ENCODE results near the gene KLK15.

The KLK15 gene

DNA sequence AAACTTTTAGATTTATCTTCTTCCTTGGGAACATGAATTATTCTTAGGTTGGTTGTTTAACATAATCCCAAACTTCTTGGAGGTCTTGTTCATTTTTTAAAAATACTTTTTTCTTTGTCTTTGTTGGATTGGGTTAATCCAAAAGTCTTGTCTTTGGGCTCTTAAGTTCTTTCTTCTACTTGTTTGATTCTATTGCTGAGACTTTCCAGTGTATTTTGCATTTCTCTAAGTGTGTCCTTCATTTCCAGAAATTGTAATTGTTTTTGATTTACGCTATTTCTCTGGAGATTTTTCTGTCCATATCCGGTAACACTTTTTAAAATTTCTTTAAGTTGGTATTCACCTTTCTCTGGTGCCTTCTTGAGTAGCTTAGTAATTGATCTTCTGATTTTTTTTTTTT lies 9.8 kb upstream of the KLK15 start:
- no peak for DNase-seq

DNA sequence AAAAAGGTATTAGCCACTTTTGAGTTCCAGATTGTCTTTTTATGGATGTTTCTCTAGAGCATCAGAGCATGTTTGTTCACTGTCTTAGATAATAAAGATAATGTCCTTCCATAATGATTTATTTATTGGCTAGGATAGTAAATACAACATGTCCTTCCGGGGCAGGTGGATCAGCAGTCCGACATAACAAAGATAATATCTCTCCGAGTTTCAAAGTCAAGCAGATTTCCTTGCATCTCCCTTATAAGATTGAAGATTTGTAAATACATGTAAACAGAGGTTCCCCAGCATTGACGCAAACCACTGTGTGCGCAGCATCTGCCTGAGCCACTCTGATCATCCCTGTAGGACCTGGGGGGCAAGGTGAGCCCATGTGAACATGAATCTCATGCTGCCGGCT lies 8.8 kb upstream of the KLK15 start:
- no peak for DNase-seq

DNA sequence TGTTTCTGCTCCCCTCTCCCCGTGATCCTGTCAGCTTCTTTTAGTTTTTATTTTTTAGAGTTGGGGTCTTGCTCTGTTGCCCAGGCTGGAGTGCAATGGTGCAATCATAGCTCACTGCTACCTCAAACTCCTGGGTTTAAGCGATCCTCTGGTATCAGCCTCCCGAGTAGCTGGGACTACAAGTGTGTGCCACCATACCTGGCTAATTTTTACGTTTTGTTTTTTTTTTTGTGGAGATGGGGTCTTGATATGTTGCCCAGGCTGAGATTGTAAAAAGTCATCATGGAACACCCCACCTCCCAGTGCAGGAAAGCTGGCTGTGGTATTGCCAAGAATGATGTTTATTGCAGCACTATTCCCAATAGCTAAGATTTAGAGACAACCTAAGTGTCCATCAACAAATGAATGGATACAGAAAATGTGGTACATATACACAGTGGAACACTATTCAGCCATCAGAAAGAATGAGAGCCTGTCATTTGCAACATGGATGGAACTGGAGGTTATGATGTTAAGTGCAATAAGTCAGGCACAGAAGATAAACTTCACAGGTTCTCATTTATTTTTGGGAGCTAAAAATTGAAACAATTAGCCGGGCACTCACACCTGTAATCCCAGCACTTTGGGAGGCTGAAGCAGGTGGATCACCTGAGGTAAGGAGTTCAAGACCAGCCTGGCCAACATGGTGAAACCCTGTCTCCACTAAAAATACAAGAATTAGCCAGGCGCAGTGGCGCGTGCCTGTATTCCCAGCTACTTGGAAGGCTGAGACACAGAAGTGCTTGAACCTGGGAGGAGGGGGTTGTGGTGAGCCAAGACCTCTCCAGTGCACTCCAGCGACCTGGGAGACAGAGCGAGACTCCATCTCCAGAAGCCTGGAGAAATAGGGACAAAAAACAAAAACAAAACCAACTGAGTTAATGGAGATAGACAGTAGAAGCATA lies 6.6 kb upstream of the KLK15 start:
- DNase-seq, result no peak

DNA sequence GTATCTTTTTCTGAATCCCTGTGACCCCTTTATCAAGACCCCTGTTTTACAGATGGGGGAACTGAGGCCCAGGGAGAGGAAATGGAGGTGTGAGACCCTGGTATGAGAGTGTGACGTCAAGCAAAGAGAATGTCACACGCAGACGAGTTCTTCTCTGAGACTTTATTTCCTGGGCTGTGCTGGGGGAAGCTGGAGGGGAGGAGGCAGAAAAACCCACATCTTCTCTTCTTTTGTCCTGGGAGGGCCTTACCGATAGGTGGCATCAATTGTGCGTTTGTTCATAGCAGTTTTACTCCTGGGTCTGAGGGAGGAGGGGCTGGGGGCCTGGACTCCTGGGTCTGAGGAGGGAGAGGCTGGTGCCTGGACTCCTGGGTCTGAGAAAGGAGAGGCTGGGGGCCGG lies 4.9 kb upstream of the KLK15 start:
- DNase-seq, result peak in 1 of 5 experiments; percentile 57

DNA sequence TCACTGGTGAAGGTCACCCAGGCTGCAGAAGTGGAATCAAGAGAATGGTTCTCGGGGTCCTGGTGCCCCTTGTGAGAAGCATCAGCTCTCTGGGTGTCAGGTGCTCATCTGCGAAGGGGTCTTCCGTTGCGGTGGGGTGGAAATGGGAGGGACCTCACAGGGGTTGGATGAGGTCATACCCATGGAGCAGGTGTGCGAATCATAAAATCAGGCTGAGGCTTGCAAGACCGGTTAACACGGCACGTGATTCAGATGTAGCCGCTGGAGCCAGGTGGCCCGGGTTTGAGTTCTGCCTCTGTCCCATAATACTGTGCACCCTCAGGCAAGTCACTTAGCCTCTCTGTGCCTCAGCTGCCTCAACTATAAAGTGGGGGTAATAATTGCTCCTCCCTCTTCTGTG lies 3.9 kb upstream of the KLK15 start:
- no peak for DNase-seq

DNA sequence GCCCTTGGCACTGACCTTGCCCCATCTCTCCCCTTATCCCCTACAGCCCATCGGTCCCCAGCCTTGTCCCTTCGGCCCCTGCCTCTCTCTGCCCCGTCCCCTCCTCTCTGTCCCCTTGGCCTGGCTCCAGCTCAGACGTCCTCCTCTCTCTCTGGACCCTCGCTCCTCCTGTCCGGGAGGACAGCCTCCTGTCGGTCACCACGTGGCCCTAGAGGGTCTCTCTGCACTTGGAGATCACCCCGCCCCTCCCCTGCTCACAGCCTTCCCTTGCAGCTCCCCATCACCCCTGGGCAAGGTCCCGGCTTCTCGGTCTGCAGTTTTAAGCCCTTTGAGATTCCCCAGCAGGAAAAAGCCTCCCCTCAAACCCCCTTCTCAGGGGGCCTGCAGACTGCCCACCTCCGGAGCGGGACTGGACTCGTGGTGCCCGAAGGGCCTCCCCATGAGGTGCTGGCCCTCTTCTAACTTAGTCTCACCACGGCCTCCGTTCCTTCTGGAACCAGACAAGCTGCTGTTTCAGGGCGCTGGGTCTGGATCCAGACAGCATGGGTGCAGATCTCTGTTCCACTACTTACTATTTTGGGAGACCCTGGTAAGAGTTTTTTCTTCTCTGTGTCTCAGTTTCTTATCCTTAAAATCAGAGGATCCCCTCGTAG lies 3.3 kb upstream of the KLK15 start:
- DNase-seq, result no peak

DNA sequence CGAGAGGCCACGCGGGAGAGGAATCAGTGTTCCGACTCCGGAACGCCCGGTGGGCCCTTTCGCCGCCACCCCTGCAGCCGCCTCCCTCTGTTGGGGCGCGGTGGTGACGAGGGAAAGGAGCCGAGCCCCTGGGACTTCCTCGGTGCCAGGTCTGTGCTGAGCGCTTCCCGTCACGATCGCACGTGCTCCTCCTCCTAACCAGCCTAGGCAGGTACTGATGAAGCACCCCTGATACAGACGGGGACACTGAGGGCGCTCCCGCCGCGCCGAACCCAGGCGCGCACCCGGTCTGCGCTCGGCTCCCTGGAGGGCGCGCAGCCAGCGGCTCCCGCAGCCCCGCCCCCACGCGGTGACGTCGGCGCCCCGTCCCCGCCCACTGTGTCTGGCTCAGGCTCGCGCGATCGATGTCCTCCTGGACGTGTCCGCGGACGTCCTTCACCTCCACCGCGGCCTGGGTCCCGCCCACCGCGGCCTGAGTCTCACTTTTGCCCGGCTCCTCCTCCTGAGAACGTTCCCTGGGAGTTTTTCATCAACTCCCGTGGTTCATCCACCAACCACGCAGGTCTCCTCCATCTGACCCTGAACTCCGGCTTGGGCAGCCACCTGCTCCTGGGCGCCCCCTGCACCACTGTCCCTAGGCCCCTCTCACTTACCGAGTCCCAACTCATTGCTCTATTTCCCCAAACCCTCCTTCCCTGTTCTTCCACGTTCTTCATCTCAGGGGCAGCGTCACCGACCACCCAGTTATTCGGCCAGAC lies 2.6 kb upstream of the KLK15 start:
- DNase-seq, result peak; percentile 12 to 78 (median 56)

DNA sequence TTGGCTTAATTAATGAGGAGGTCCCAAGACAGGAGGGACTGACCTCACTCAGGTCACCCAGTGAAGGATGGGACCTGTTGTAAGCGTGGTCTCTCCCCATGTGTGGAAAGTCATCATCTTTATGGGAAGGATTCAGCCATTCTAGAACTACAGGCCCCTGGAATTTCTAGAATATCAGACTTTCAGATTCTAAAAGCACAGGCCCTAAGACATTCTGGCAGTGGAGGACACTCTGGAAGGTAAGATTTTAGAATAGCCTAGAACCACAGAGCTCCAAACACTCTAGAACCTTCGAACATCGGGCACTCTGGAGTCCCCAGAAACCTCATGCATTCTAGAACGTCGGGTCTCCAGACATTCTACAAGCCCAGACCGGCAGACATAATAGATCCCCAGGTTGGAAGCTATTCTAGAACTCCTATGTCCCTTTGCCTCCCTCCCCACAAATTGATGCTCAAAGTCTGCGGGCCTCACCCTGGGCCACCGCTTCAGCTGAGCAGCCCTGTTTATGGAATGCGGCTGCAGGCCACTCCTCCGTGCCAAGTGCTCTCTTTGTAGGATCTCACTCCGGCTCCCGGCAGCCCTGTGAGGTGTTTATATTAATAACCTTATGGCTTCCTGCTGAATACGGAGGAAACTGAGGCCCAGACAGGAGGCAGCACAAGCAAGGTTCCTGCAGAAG lies 1.9 kb upstream of the KLK15 start:
- DNase-seq, result no peak

DNA sequence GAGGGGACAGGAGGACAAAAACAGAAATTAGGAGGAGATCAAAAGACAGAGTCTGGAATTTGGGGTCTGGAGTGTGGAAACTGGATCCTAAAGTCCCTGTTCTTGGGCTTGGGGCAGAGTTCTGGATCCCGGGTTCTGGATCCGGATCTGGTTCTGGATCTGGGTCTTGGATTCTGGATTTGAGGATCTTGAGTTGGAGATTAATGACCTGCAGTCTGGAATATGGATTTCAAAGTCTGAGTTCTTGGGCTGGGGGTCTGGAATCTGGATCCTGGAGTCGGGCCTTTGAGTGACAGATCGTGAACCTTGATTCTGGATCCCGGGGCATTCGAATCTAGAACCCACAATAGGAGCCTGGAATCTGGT lies 411 bp upstream of the KLK15 start:
- DNase-seq, result no peak

DNA sequence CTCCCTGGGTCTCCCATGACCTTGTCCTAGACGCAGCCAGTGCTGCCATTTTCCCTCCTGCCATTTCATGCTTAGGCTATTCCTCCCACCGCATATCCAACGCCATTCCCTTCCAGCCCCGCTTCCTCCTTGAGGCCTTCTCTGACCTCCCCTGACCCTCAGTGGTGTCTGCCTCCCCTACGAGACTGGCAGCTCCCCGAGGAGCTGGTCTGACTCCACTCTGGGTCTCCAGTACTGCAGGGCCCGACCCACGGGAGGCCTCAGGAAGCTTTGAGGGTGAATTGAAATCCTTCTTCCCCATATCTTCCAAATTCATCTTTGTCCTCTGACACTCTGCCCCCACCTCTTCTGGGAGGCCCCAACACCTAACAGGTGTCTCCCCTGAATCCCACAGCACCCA lies 708 bp downstream of the KLK15 start:
- DNase-seq, result no peak

DNA sequence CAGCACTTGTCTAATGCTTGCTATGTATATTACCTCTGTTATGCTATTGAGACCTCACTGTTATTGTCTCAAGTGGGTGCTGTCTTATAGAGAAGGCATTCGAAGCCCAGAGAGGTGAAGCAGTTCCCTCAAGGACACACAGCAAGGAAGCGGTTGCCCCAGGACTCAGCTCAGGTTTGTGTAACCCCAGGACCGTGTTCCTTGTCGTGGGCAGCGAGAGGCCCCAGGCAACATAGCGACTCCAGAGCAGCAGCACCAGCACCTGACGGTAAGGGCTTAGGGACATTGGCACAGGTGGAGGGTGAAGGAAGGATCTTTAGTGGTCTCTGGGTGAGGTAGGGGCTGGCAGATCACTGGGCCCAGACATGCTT lies 2.4 kb downstream of the KLK15 start:
- no peak for DNase-seq

DNA sequence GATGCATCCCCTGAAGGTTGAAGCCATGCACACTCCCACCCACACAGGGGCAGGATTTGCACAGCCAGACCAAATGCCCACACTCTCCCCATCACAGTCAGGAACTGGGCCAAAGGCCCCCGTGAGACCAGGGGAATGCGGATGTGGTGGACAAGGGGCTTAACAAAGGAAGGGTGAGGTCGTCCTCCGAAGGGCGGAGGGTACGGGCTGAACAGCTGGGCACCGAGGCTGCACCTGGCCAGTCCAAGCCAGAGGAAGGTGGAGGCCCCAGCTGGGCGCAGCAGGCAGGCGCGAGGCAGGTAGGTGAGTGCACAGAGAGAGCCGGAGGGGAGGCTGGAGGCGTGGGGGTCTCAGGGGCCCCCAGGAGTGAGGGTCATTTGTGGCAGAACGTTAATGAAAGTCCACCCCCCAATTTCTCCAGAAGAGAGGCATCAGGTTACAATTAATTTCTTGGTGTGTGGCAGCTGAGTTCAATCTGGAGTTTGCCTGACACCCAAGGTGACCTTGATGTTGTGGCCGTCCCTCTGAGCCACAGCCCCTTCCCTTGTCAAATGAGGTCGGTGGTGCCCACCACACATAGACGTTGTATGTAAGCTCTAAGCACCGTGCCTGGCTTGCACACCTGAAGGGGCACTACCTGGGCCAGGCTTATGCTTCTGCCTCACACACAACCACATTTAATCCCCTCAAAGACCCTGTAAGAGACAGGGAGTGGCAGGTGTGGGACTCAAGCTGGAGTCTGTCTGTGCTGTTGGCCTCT lies 2.9 kb downstream of the KLK15 start:
- DNase-seq, result no peak

DNA sequence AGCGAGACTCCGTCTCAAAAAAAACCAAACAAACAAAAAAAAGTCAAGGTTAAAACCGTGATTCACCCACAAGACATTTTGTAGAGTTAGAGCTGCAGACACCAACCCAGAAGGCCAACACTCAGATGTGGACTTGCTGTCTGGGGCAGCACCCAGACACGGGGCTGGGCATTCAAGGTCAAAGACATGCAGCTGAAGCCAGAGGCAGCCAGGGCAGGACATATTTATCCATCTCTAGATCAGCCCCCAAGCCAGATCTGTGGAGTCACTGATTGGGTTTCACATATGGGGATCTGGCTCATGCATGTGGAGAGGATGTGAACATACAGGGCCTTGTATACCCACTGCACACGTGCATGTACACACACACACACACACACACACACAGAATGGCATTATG lies 3.6 kb downstream of the KLK15 start:
- no peak for DNase-seq

DNA sequence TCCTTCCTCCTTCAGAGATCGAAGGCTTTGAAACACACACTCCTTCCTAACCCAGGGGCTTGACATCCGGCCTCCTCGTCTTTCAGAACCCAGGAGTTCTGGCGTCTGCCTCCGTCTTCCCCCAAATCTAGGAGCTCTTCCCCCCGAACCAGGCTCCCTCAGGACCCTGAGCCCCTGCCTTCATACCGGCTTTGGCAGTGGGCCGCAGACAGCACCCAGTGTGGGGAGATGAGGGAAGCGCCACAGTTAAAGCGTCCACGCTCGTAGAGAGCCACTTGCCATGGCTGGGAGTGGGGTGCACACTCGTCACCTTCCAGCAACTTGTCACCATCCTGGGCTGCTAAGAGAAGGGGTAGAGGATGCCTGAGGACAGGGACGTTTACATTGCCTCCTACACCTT lies 5.9 kb downstream of the KLK15 start:
- no peak for DNase-seq

DNA sequence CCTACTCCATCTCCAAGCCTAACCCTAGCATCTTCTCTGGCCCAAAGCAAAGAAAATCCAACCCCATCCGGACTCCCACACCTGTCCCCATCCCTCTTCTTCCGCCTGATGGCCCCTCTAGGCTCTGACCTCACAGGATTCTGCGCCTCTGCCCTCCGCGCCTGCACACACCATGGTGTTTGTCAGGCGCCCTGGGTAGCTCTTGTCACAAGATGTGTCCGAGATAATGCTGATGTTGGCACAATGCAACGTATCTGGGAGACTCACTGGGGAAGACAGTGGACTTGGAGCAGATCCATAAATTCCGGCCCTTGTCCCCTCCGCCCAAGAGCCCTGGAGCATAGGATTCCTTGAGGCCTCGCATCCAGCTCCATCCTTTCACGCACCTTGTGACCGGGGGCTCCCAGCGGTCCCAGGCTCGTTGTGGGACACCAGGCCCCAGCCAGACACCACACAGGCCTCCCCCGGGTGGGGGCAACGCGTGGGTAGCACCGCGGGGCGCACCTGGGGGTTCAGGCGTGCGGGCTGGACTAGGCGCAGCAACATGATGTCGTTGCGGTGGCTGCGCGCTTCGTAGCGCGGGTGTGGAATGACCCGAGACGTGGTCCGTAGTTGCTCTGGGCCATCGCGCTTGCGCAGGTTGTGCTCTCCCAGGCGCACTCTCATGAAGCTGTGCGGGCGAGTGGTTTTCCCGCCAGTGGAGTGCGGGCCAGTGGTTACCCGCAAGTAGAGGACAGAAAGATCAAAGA lies 6.7 kb downstream of the KLK15 start:
- no peak for DNase-seq

DNA sequence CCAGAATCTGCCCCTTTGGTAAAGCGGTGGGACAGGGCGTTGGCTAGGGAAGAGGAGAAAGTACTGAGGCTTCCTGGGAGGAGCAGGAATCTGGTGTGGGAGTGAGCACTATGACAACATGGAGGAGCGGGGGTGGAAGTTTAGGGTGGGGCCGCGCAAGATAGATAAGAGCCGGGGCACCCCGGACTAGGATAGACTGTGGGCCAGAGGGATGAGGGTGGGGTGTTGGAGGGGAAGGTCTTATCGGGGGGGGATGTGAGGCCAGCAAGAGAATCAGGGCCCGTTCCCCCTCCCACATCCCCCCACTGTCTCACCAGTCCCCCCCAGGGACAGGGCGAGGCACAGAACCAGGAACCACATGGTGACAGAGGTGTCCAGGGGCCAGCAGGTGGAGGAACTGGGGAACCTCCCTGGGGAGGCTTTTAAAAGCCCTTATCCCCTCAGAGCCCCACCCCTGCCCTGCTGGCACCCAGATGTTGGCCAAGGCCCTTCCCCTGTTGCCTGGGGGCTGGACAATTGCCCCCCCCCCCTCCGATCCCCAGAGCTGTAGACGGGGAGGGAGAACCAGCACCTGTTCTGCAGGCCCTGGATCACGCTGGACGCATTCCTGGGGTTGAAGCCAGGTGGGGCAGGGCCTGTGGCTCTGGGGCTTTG lies 9.9 kb downstream of the KLK15 start, which contains the start of gene KLK1:
Gene KLK1, minus strand, starts transcription at position 399 of the 654 bp plus-strand sequence. Its CDS starts 39 bp downstream, at position 360.
- DNase-seq, result no peak

DNA sequence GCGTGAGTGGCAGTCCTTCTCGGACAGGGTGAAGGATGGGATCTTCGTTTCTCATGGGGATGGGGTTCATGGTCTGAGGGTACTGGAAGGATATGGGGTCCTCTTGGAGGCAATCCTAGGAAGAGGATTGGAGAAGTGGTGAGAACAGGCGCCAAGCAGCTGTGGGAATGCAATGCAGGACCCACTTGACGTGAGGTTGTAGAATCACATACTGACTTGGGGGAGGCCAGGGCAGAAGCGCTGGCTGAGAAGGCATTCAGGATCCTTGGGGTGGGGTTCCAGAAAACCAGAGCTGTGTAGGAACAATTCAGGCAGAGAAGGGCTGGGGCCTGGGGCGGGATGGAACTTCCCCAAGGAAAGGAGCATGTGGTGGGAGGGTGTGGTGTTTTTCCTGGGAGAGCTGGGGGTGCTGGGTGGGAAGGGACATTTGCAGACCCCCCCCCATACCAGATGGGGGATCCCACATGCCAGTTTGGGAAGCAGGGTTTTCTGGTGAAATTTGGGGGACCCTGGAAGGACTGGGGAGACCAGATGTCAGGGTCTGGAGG lies 10.6 kb downstream of the KLK15 start:
- DNase-seq, result no peak

DNA sequence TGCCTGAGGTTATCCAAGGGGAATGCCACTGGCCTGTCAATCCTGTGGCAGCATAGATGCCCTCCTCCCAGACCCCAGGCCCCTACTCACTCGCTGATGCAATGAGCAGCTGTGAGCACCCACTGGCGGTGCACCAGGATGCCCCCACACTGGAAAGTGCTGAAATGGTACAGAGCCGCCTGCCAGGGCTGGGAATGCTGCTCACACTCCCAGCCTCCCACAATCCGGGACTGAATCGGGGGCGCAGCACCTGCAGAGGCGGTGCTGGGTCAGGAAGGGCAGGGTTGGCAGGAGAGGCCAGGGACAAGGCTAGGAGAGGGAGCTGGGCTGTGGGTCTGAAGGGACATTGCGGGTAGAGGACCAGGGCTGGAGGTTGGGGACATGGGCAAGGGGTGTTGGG lies 11.8 kb downstream of the KLK15 start:
- DNase-seq, result no peak

DNA sequence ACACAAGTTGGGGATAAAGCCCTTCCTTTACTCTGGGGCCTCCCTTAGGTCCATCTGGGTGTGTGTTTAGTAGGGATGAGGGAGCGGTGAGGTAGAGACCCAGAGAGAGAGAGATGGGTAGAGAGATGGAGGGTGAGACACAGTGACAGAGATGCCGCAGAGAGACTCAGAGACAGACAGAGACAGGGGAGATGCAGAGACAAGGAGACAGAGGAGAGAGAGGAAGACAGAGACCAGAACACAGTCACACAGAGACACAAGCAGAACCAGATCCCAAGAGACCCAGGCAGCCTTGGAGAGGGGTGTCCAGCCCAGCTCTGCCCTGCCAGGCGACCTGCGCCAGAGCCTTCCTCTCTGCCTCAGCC lies 12.1 kb downstream of the KLK15 start:
- no peak for DNase-seq

DNA sequence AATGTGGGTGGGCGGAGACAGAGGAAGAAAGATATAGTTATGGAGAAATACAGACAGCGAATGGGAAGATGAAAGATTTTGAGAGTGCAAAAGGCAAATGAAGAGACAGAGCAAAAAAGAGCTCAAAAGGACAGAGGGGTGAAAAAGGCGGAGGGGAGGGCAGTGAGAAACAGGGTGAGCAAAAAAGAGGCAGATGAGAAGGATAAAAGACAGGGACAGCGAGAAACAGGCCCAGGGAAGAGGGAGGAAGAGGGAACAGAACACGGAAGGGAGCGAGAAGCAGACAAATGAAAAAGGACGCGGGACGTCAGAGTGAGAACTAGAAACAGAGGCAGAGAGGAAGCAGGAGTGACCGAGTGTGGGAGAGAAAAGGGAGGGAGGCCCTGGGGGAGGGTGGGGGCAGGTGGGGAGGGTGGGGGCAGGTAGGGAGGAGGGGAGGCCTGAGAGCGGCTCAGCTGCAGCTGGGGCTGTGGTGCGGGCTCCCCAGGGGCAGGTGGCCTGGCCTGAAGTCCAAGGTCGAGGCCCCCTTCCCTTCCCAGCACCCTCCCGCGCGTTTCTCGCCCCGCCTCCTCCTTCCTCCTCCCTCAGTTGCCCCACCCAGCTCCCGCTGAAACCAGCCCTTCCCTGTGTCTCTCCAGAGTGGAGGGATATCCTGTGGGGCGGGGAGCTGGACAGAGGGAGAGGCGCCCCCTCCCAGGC lies 12.7 kb downstream of the KLK15 start:
- no peak for DNase-seq
